Stimulated activated CD8-positive, alpha-beta memory T cell treated with anti-CD3 and anti-CD28 coated beads, Interleukin-2, amount 100 ng/mL, for 48 hours (primary cell): ENCODE measurements around the gene PPP2R2B.

Source experiments
- DNase-seq, 2 donors: peaks; one replicate each; pipeline ENCODE4 v3.0.0-alpha.2; 2020; ENCODE audit warnings: low read depth in 2 of 2

The PPP2R2B gene

GRCh38 chr5:146781157-146781556 is 97.4 kb downstream of the PPP2R2B start:
- no peak for DNase-seq

- no peak for DNase-seq
Measured at GRCh38 chr5:146779211-146779869, 99.2 kb downstream of the PPP2R2B start.

GRCh38 chr5:146778795-146779194 is 99.8 kb downstream of the PPP2R2B start:
- DNase-seq = no peak

- DNase-seq = no peak
Measured at GRCh38 chr5:146778261-146778660, 100.3 kb downstream of the PPP2R2B start.

- no peak for DNase-seq
Measured at GRCh38 chr5:146772881-146773466, 105.6 kb downstream of the PPP2R2B start.

GRCh38 chr5:146770980-146771379 is 107.6 kb downstream of the PPP2R2B start:
- DNase-seq = no peak

- DNase-seq = no peak
Measured at GRCh38 chr5:146770546-146770945, 108.0 kb downstream of the PPP2R2B start.

GRCh38 chr5:146767534-146767933 is 111.0 kb downstream of the PPP2R2B start:
- no peak for DNase-seq

- no peak for DNase-seq
Measured at GRCh38 chr5:146766013-146766412, 112.5 kb downstream of the PPP2R2B start.

- DNase-seq = no peak
Measured at GRCh38 chr5:146765089-146765832, 113.3 kb downstream of the PPP2R2B start.

GRCh38 chr5:146762830-146763229 is 115.7 kb downstream of the PPP2R2B start:
- no peak for DNase-seq

GRCh38 chr5:146761811-146762210 is 116.7 kb downstream of the PPP2R2B start:
- no peak for DNase-seq

GRCh38 chr5:146758938-146759337 is 119.6 kb downstream of the PPP2R2B start:
- DNase-seq = no peak

GRCh38 chr5:146758076-146758475 is 120.5 kb downstream of the PPP2R2B start:
- DNase-seq = no peak

GRCh38 chr5:146756546-146756945 is 122.0 kb downstream of the PPP2R2B start:
- DNase-seq = no peak

GRCh38 chr5:146755793-146756192 is 122.8 kb downstream of the PPP2R2B start:
- DNase-seq = no peak

GRCh38 chr5:146754621-146755020 is 123.9 kb downstream of the PPP2R2B start:
- no peak for DNase-seq

- DNase-seq = no peak
Measured at GRCh38 chr5:146753641-146754040, 124.9 kb downstream of the PPP2R2B start.

GRCh38 chr5:146751781-146752401 is 126.7 kb downstream of the PPP2R2B start:
- peak; percentile 7 to 36 for DNase-seq

GRCh38 chr5:146751054-146751453 is 127.5 kb downstream of the PPP2R2B start:
- DNase-seq = no peak

- DNase-seq = no peak
Measured at GRCh38 chr5:146748533-146748932, 130.0 kb downstream of the PPP2R2B start.

GRCh38 chr5:146745931-146746577 is 132.5 kb downstream of the PPP2R2B start:
- DNase-seq = no peak
